ENCODE results near the gene AGBL3.
A peak's percentile ranks its signal among the peaks of the same experiment; 100 is the strongest.
"Not testable (repeated sequence)": the region's sequence is repeated elsewhere in the genome, so short reads cannot be mapped to it uniquely, and the experiment has no call there.

AGBL3 gene

GRCh38 chr7:135114622-135115021, 128.3 kb downstream of the AGBL3 start:
- H3K4me1 Mint-ChIP-seq: no peaks in the 10 kb centered on the region
- no peak for ATAC-seq (ENCODE audit: low read depth)

DNA sequence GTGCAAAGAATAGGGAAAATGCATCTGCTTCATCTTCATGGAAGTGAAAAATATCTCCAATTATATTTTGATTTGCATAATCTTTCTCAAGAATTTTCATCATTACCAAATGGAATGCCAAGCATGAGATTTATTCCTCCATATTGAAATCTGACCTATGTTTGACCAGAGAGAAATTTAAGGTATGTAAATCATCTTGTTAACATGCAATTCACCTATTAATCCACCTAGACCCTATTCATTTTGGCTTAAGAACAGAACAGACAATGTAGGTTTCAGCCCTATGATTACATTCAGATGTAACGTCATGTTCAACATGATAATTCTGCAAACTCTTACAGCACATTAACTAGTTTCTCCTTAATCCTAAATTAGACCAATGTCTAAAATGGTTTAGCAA, 130.8 kb downstream of the AGBL3 start:
- no peaks in the 10 kb centered on the region for H3K4me1 Mint-ChIP-seq
- H3K27ac Mint-ChIP-seq: no peak overlapping the region
- H3K27me3 Mint-ChIP-seq: peaks cover 3% of the 10 kb centered on the region
- ATAC-seq (ENCODE audit: low read depth) (no peak), DNase-seq (ENCODE audit: low spot score in 2 of 2) (no peak)
- H3K36me3 Mint-ChIP-seq: peaks cover 24% of the 10 kb centered on the region
- peaks cover 9% of the 10 kb centered on the region for H3K9me3 Mint-ChIP-seq
- no peak overlapping the region for H3K4me3 Mint-ChIP-seq

More at GRCh38 chr7:135114622-135115021, 128.3 kb downstream of the AGBL3 start:
- H3K36me3 Mint-ChIP-seq: peaks cover 13% of the 10 kb centered on the region
- no peak overlapping the region for H3K4me3 Mint-ChIP-seq
- H3K27me3 Mint-ChIP-seq: peaks cover 3% of the 10 kb centered on the region
- H3K9me3 Mint-ChIP-seq: peaks cover 2% of the 10 kb centered on the region
- H3K27ac Mint-ChIP-seq: no peak overlapping the region
- DNase-seq (ENCODE audit: low spot score in 2 of 2): no peak

DNA sequence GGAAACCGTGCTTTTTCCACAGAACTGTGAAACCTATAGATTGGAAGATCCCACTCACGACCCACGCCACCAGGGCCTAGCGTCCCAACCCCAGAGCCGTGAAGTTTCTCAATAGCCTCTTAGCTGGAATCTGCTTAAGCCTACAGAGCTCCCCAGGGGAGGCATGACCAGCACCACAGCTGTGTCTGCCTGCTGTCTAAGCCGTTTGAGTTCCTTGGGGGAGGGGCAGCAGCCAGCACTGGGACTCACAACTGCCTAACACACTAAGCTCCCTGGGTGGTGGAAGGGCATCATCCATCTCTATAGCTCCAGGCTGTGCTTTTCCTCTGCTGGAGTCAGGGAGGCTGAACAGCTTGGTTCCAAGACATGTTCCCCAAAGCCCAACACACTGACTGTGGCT, 135.6 kb downstream of the AGBL3 start:
- H3K4me3 Mint-ChIP-seq: no peak overlapping the region
- peaks cover 2% of the 10 kb centered on the region for H3K27me3 Mint-ChIP-seq
- no peak overlapping the region for H3K27ac Mint-ChIP-seq
- DNase-seq (ENCODE audit: low spot score in 2 of 2) (no peak), ATAC-seq (ENCODE audit: low read depth) (no peak)
- peaks cover 7% of the 10 kb centered on the region for H3K4me1 Mint-ChIP-seq
- H3K36me3 Mint-ChIP-seq: peaks cover 26% of the 10 kb centered on the region
- H3K9me3 Mint-ChIP-seq: peaks cover 9% of the 10 kb centered on the region

GRCh38 chr7:135124631-135125030, 138.3 kb downstream of the AGBL3 start:
- not testable (repeated sequence) for ATAC-seq (ENCODE audit: low read depth); DNase-seq (ENCODE audit: low spot score in 2 of 2); H3K4me1 Mint-ChIP-seq; H3K27ac Mint-ChIP-seq; H3K9me3 Mint-ChIP-seq; H3K4me3 Mint-ChIP-seq; H3K27me3 Mint-ChIP-seq
- peaks cover 22% of the 10 kb centered on the region for H3K36me3 Mint-ChIP-seq

DNA sequence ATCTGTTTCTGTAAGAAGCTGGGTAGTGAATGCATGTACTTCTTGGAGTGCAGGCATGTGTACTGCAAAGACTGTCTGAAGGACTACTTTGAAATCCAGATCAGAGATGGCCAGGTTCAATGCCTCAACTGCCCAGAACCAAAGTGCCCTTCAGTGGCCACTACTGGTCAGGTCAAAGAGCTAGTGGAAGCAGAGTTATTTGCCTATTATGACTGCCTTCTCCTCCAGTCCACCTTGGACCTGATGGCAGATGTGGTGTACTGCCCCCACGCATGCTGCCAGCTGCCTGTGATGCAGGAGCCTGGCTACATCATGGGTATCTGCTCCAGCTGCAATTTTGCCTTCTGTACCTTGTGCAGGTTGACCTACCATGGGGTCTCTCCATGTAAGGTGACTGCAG, 142.6 kb downstream of the AGBL3 start:
- H3K27ac Mint-ChIP-seq: no peak overlapping the region
- H3K27me3 Mint-ChIP-seq: no peaks in the 10 kb centered on the region
- ATAC-seq (ENCODE audit: low read depth): no peak
- peaks cover 5% of the 10 kb centered on the region for H3K9me3 Mint-ChIP-seq
- DNase-seq (ENCODE audit: low spot score in 2 of 2): no peak
- no peak overlapping the region for H3K4me3 Mint-ChIP-seq
- peaks cover 4% of the 10 kb centered on the region for H3K4me1 Mint-ChIP-seq
- H3K36me3 Mint-ChIP-seq: peaks cover 13% of the 10 kb centered on the region

DNA sequence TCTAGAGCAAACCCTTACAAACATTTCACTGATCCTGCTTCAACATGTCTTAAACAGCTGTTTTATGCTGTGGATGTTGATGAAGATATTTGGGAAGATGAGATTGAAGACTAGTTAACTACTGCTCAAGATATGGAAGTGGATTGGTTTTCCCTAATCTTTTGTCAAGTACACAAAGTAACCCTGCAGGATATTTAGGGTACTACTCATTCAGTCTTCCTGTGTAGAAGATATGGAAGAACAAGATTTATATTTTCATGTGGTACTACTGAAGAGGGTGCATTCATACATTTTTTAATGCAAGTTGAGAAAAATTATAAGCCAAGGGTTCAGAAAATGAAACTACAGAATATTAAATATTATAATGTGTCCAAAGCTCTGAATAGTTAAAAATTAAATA, 143.3 kb downstream of the AGBL3 start:
- Mint-ChIP-seq H3K36me3 (peaks cover 12% of the 10 kb centered on the region), H3K9me3 (peaks cover 5% of the 10 kb centered on the region), H3K27me3 (no peaks in the 10 kb centered on the region), H3K4me3 (no peak overlapping the region), H3K27ac (no peak overlapping the region), H3K4me1 (peaks cover 4% of the 10 kb centered on the region)
- ATAC-seq (ENCODE audit: low read depth): no peak
- no peak for DNase-seq (ENCODE audit: low spot score in 2 of 2)

DNA sequence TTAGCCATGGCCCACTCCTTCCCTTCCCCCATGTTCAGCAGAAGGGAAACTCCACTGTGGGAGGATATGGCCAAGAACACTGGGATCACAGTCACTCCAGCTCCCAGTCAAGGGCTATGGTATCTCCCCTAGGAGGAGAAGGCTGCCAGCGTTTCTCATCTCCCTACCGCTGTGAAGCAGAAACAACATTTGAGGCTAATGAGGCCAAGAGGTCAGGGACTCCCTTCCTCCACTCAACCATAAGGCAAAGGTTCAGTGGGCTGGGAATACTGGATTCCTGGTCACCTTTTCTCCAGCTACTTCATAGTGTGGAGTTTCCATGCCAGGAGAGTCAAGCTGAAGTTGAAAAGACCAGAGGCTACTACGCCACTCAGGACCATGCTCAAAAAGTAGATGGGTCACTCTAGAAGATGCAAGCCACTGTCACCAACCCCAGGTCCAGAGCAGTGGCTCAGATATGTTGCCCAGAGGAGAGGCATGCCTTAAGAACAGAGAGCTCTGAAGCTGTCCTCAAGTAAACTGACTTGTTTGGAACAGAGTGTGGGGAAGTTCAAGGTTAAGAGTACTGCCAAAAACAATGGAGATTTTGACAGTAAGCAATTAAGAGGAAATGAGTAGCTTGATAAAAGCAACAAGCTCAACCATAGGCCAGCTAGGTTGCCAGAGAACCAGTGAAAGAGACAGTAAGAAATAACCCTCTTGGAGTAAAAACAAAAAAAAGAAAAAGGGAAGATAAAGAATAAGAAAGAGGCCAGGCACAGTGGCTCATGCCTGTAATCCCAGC, 157.8 kb downstream of the AGBL3 start:
- no peak for DNase-seq (ENCODE audit: low spot score in 2 of 2)
- peaks cover 3% of the 10 kb centered on the region for H3K36me3 Mint-ChIP-seq
- no peak overlapping the region for H3K4me3 Mint-ChIP-seq
- ATAC-seq (ENCODE audit: low read depth): no peak
- no peaks in the 10 kb centered on the region for H3K27me3 Mint-ChIP-seq
- H3K27ac Mint-ChIP-seq: peak overlapping the region; percentile 28
- peaks cover 18% of the 10 kb centered on the region for H3K4me1 Mint-ChIP-seq
- H3K9me3 Mint-ChIP-seq: no peaks in the 10 kb centered on the region

GRCh38 chr7:135147341-135147898, 161.1 kb downstream of the AGBL3 start:
- ATAC-seq (ENCODE audit: low read depth): peak; percentile 1
- Mint-ChIP-seq H3K27me3 (no peaks in the 10 kb centered on the region), H3K36me3 (peaks cover 5% of the 10 kb centered on the region), H3K4me1 (peaks cover 36% of the 10 kb centered on the region), H3K9me3 (no peaks in the 10 kb centered on the region), H3K4me3 (peak overlapping the region; percentile 89), H3K27ac (peak overlapping the region; percentile 98)
- DNase-seq (ENCODE audit: low spot score in 2 of 2): no peak

DNA sequence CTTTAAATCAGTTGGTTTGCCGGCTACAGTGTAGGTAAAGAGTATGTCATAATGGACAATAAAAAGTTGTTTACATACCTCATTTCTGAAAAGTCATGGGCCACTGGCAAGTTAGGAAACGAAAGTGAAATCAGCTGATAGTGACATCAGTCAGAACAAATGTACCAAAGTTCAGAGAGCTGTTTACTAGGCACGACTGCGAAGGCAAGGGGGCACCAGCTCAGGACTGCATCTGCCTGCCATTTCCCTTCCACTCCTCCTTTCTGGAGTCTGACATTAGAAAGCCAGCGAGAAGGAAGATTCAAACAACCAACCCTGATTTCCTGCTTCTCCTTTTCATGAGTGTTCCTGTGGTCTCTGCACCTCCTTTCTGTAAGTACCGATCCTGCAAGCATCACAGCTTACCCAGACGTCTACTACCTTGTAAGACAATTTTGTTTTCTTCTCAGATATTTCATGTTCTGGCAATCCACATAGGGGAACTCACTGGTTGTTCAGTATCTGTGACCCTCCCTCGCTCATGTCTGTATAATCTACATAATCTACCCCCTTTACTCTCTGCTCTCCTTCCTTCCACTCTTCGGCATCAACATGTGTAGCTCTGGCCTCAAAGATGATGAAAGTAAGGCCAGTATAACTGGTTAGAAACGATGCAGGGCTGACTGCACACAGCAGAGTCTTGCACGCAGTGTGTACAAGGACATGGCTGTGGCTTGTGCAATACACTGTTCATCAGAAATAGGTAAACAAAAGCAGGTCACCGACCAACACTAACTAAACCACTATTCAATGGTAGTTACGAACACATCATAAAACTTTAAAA, 161.8 kb downstream of the AGBL3 start, which contains the start of gene TMEM140:
Gene TMEM140 (plus strand): TSS at position 174 of the 823 bp plus-strand sequence. CDS start 16,370 bp downstream, outside the sequence.
- DNase-seq (ENCODE audit: low spot score in 2 of 2): peak; percentile 49 to 64
- no peaks in the 10 kb centered on the region for H3K9me3 Mint-ChIP-seq
- H3K36me3 Mint-ChIP-seq: peaks cover 10% of the 10 kb centered on the region
- peak within 1 kb of the TSS; percentile 98 for H3K27ac Mint-ChIP-seq
- H3K4me1 Mint-ChIP-seq: peaks cover 38% of the 10 kb centered on the region
- no peaks in the 10 kb centered on the region for H3K27me3 Mint-ChIP-seq
- peak within 1 kb of the TSS; percentile 89 for H3K4me3 Mint-ChIP-seq
- ATAC-seq (ENCODE audit: low read depth): peak; percentile 77

DNA sequence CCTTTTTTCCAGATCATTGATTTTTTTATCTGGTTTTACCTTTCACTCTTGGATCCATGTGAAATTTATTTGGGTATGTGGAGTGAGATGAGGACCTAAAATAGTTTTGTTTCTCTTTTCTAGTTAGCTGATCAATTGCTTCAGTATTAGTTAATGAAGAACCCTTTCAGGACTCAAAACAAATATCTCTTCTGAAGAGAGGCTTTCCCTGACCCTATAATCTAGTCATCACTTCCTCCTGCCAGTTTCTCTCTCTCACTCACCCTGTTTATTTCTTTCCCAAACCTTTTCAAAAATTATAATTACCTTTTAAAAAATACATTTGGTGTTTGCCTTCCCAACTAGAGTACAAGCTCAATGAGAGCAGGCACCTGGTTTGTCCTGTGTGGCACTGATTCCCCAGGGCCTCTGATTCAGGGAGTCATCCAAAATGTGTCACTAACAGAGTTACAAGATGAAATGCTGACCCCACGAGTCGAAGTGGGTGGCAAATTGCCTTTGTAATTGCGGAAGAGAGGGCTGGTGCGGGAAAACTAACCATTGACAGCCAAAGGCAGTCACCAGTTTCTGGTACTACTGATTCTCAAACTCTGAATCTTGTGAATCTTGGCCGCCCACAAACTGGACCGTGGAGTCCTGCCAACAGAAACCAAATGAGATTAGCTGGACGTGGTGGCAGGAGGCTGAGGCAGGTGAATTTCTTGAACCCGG, 163.9 kb downstream of the AGBL3 start:
- no peak for ATAC-seq (ENCODE audit: low read depth)
- Mint-ChIP-seq H3K27ac (peak overlapping the region; percentile 98), H3K27me3 (no peaks in the 10 kb centered on the region), H3K4me1 (peaks cover 53% of the 10 kb centered on the region), H3K36me3 (peaks cover 25% of the 10 kb centered on the region), H3K9me3 (peaks cover 10% of the 10 kb centered on the region), H3K4me3 (peak overlapping the region; percentile 66)
- DNase-seq (ENCODE audit: low spot score in 2 of 2): no peak

GRCh38 chr7:135151132-135151531, 164.8 kb downstream of the AGBL3 start:
- peaks cover 52% of the 10 kb centered on the region for H3K4me1 Mint-ChIP-seq
- ATAC-seq (ENCODE audit: low read depth): no peak
- peak overlapping the region; percentile 98 for H3K27ac Mint-ChIP-seq
- peak overlapping the region; percentile 67 for H3K4me3 Mint-ChIP-seq
- no peak for DNase-seq (ENCODE audit: low spot score in 2 of 2)
- H3K27me3 Mint-ChIP-seq: no peaks in the 10 kb centered on the region
- peaks cover 30% of the 10 kb centered on the region for H3K36me3 Mint-ChIP-seq
- peaks cover 12% of the 10 kb centered on the region for H3K9me3 Mint-ChIP-seq

- H3K27me3 Mint-ChIP-seq: no peaks in the 10 kb centered on the region
- peak overlapping the region; percentile 98 for H3K27ac Mint-ChIP-seq
- H3K4me3 Mint-ChIP-seq: peak overlapping the region; percentile 67
- H3K36me3 Mint-ChIP-seq: peaks cover 33% of the 10 kb centered on the region
- ATAC-seq (ENCODE audit: low read depth) (peak; percentile 51), DNase-seq (ENCODE audit: low spot score in 2 of 2) (peak in 1 of 2 donors; percentile 21)
- H3K4me1 Mint-ChIP-seq: peaks cover 51% of the 10 kb centered on the region
- H3K9me3 Mint-ChIP-seq: peaks cover 15% of the 10 kb centered on the region
Observed at GRCh38 chr7:135151533-135151932, 165.2 kb downstream of the AGBL3 start.

- H3K4me3 Mint-ChIP-seq: no peak overlapping the region
- no peak for DNase-seq (ENCODE audit: low spot score in 2 of 2)
- no peak for ATAC-seq (ENCODE audit: low read depth)
- peak overlapping the region; percentile 98 for H3K27ac Mint-ChIP-seq
- H3K27me3 Mint-ChIP-seq: no peaks in the 10 kb centered on the region
- H3K4me1 Mint-ChIP-seq: peaks cover 54% of the 10 kb centered on the region
- H3K9me3 Mint-ChIP-seq: peaks cover 19% of the 10 kb centered on the region
- peaks cover 42% of the 10 kb centered on the region for H3K36me3 Mint-ChIP-seq
Observed at GRCh38 chr7:135152442-135152841, 166.1 kb downstream of the AGBL3 start.
